GM23338 (cell line): ENCODE measurements around the gene JMJD1C. TPM values are rescaled to one million over a fixed set of nuclear protein-coding genes. Genes with fewer than 3 reads are reported as not detected.

ENCODE experiments used
- ATAC-seq: fragments of 200-7000 bp; cut with Tn5 transposase; 3 replicates; pipeline ENCODE4 v1.9.1; 2020
- DNase-seq: peaks from one replicate; pipeline ENCODE4 v3.0.0-alpha.2; 2015; ENCODE audit warnings: low spot score
- H2AFZ ChIP-seq: fragments of 200-600 bp; sonication (generic); 2 replicates; pipeline ENCODE4 v1.8.0; 2016; ENCODE audit warnings: antibody characterized with exemption, mild to moderate bottlenecking, moderate library complexity
- H3F3A ChIP-seq: fragments of 200-600 bp; sonication (generic); replicated peaks from 2 replicates; pipeline ENCODE4 v1.8.0; 2017; ENCODE audit warnings: antibody characterized with exemption, mixed run types, low read depth
- H3K27ac ChIP-seq: fragments of 200-600 bp; sonication (generic); 2 replicates; pipeline ENCODE4 v1.6.1; 2016; ENCODE audit warnings: low read depth
- H3K27me3 ChIP-seq: fragments of 200-600 bp; sonication (generic); 2 replicates; pipeline ENCODE4 v1.8.0; 2016; ENCODE audit warnings: mild to moderate bottlenecking, mixed run types, moderate library complexity; ENCODE audit not compliant: insufficient read depth
- H3K36me3 ChIP-seq: fragments of 200-600 bp; sonication (generic); 2 replicates; pipeline ENCODE4 v1.8.0; 2016; ENCODE audit warnings: mild to moderate bottlenecking; ENCODE audit not compliant: insufficient read depth
- H3K4me1 ChIP-seq: fragments of 200-600 bp; sonication (generic); 2 replicates; pipeline ENCODE4 v1.8.0; 2016; ENCODE audit warnings: mild to moderate bottlenecking, moderate library complexity; ENCODE audit not compliant: insufficient read depth
- H3K4me2 ChIP-seq: fragments of 200-600 bp; sonication (generic); 2 replicates; pipeline ENCODE4 v1.7.1; 2017; ENCODE audit warnings: mixed run types
- H3K4me3 ChIP-seq: fragments of 200-600 bp; sonication (generic); 2 replicates; pipeline ENCODE4 v1.6.1; 2016; ENCODE audit warnings: mixed run types
- H3K79me2 ChIP-seq: fragments of 200-600 bp; sonication (generic); replicated peaks from 2 replicates; pipeline ENCODE4 v1.8.0; 2017; ENCODE audit warnings: mild to moderate bottlenecking; ENCODE audit not compliant: insufficient read depth
- H3K9me2 ChIP-seq: fragments of 200-600 bp; sonication (generic); 2 replicates; pipeline ENCODE4 v1.8.0; 2017; ENCODE audit not compliant: insufficient read depth
- H4K20me1 ChIP-seq: fragments of 200-600 bp; sonication (generic); replicated peaks from 2 replicates; pipeline ENCODE4 v1.8.0; 2017; ENCODE audit warnings: mild to moderate bottlenecking; ENCODE audit not compliant: insufficient read depth
- H3K27ac Mint-ChIP-seq: 2 replicates; pipeline ENCODE4 v1.8.0; 2020; ENCODE audit warnings: inconsistent platforms, mild to moderate bottlenecking, moderate library complexity, mixed read lengths
- H3K27me3 Mint-ChIP-seq: 3 replicates; pipeline ENCODE4 v1.8.0; 2022; ENCODE audit warnings: low read depth, mild to moderate bottlenecking, moderate library complexity, mixed read lengths, inconsistent platforms; ENCODE audit not compliant: insufficient read depth, poor library complexity
- H3K36me3 Mint-ChIP-seq: 3 replicates; pipeline ENCODE4 v1.8.0; 2021; ENCODE audit warnings: low read depth, mild to moderate bottlenecking, inconsistent platforms, moderate library complexity, mixed read lengths
- H3K4me1 Mint-ChIP-seq: 3 replicates; pipeline ENCODE4 v1.8.0; 2020; ENCODE audit warnings: mild to moderate bottlenecking, inconsistent platforms, mixed read lengths
- H3K4me3 Mint-ChIP-seq: 3 replicates; pipeline ENCODE4 v1.8.0; 2021; ENCODE audit warnings: moderate library complexity, mild to moderate bottlenecking, inconsistent platforms, mixed read lengths
- H3K9me3 Mint-ChIP-seq: 3 replicates; pipeline ENCODE4 v1.8.0; 2020; ENCODE audit warnings: moderate library complexity, mild to moderate bottlenecking, inconsistent platforms, mixed read lengths
- CREB1 ChIP-seq: fragments of 250-450 bp; sonication (Bioruptor Pico); IDR thresholded peaks from 2 replicates; pipeline ENCODE4 v1.5.0; 2020; ENCODE audit warnings: low read depth, mild to moderate bottlenecking, moderate library complexity
- ETS1 ChIP-seq: IDR thresholded peaks from 2 replicates; pipeline ENCODE4 v1.6.1; 2016; ENCODE audit warnings: antibody characterized with exemption
- EZH2phosphoT487 ChIP-seq: fragments of 200-600 bp; sonication (generic); IDR thresholded peaks from one replicate; pipeline ENCODE4 v1.8.1; 2018; ENCODE audit warnings: antibody characterized with exemption; ENCODE audit not compliant: unreplicated experiment
- JUNB ChIP-seq: IDR thresholded peaks from one replicate; pipeline ENCODE4 v1.6.1; 2016; ENCODE audit warnings: antibody characterized with exemption; ENCODE audit not compliant: unreplicated experiment
- NANOG ChIP-seq: IDR thresholded peaks from 2 replicates; pipeline ENCODE4 v1.6.1; 2016; ENCODE audit warnings: antibody characterized with exemption, borderline replicate concordance
- POLR2AphosphoS5 ChIP-seq: IDR thresholded peaks from 2 replicates; pipeline ENCODE4 v1.6.1; 2016; ENCODE audit warnings: antibody characterized with exemption, low read depth
- STAT1 ChIP-seq: IDR thresholded peaks from one replicate; pipeline ENCODE4 v1.6.1; 2016; ENCODE audit warnings: antibody characterized with exemption; ENCODE audit not compliant: unreplicated experiment
- ZNF114 ChIP-seq: fragments of 250-450 bp; sonication (Bioruptor Pico); IDR thresholded peaks from 2 replicates; pipeline ENCODE4 v1.5.0; 2020; ENCODE audit warnings: mild to moderate bottlenecking, moderate library complexity
- ZNF331 ChIP-seq: fragments of 250-450 bp; sonication (Bioruptor Pico); IDR thresholded peaks from 2 replicates; pipeline ENCODE4 v1.5.0; 2020; ENCODE audit warnings: low read depth, mild to moderate bottlenecking, moderate library complexity
- polyA plus RNA-seq: library from polyadenylated mRNA; unstranded; fragments of >200 nt; fragmentation: Nextera tagmentation; extraction: Ambion mirVana; gene quantifications from 2 replicates; pipeline ENCODE4 v1.2.1, GENCODE V29; 2016
- total RNA-seq: library from RNA; depleted of rRNA; stranded (reverse); fragments of >200 nt; shearing (Covaris generic); gene quantifications from 2 replicates; pipeline ENCODE4 v1.2.3, GENCODE V29; 2014
- TF ChIP-seq, protein P1 (sequence below): IDR thresholded peaks from one replicate; pipeline ENCODE4 v1.6.1; 2018; ENCODE audit warnings: antibody characterized with exemption; ENCODE audit not compliant: unreplicated experiment
- TF ChIP-seq, protein P2 (sequence below), 2 experiments: fragments of 200-600 bp in 1 of 2; sonication (generic) in 1 of 2; conservative IDR thresholded peaks; 2 replicates each; pipeline versions ENCODE4 v1.5.1 to v1.6.1; 2016 to 2017; ENCODE audit warnings: antibody characterized with exemption in 2 of 2, low read depth in 2 of 2, mild to moderate bottlenecking in 2 of 2, moderate library complexity in 1 of 2

JMJD1C gene
- total and polyA plus RNA-seq, 2 experiments from 2014 or later, result 333 to 435 TPM

- Mint-ChIP-seq H3K4me3 (no peak overlapping the region), H3K9me3 (no peaks in the 10 kb centered on the region), H3K27me3 (no peaks in the 10 kb centered on the region), H3K36me3 (no peaks in the 10 kb centered on the region), H3K27ac (no peak overlapping the region), H3K4me1 (peaks cover 15% of the 10 kb centered on the region)
- Histone ChIP-seq H3K27me3 (no peaks in the 10 kb centered on the region), H3K4me2 (no peak overlapping the region), H3K36me3 (no peaks in the 10 kb centered on the region), H2AFZ (no peak overlapping the region), H3K4me1 (peaks cover 19% of the 10 kb centered on the region), H3F3A (no peaks in the 10 kb centered on the region), H3K79me2 (peaks cover 92% of the 10 kb centered on the region), H4K20me1 (peaks cover 10% of the 10 kb centered on the region), H3K9me2 (no peaks in the 10 kb centered on the region), H3K4me3 (no peak overlapping the region), H3K27ac (no peak overlapping the region)
- DNase-seq, result no peak
- ATAC-seq, result no peak
- TF ChIP-seq STAT1 (no peak), ZNF114 (CRISPR knock-in tag) (no peak), POLR2AphosphoS5 (no peak), CREB1 (no peak), ETS1 (no peak), ZNF331 (CRISPR knock-in tag) (no peak)
These were observed 44.2 kb downstream of the JMJD1C start for GRCh38 chr10:63421591-63421990.

- DNase-seq (no peak), ATAC-seq (no peak)
- no peaks in the 10 kb centered on the region for H3K27me3 ChIP-seq
- peaks cover 23% of the 10 kb centered on the region for H3K4me1 ChIP-seq
- H2AFZ ChIP-seq, result no peak overlapping the region
- Mint-ChIP-seq H3K36me3 (no peaks in the 10 kb centered on the region), H3K9me3 (no peaks in the 10 kb centered on the region), H3K4me3 (no peak overlapping the region), H3K27me3 (peaks cover 2% of the 10 kb centered on the region), H3K4me1 (peaks cover 16% of the 10 kb centered on the region), H3K27ac (no peak overlapping the region)
- H3K79me2 ChIP-seq, result peaks cover 96% of the 10 kb centered on the region
- H3K36me3 ChIP-seq, result no peaks in the 10 kb centered on the region
- peaks cover 10% of the 10 kb centered on the region for H4K20me1 ChIP-seq
- no peak overlapping the region for H3K4me3 ChIP-seq
- no peak overlapping the region for H3K27ac ChIP-seq
- H3K4me2 ChIP-seq, result no peak overlapping the region
- no peaks in the 10 kb centered on the region for H3K9me2 ChIP-seq
- no peaks in the 10 kb centered on the region for H3F3A ChIP-seq
- TF ChIP-seq CREB1 (no peak), JUNB (no peak), ZNF331 (CRISPR knock-in tag) (no peak), POLR2AphosphoS5 (no peak), EZH2phosphoT487 (no peak), ETS1 (no peak), STAT1 (no peak), ZNF114 (CRISPR knock-in tag) (no peak), NANOG (no peak)
- TF ChIP-seq, protein P1, sequence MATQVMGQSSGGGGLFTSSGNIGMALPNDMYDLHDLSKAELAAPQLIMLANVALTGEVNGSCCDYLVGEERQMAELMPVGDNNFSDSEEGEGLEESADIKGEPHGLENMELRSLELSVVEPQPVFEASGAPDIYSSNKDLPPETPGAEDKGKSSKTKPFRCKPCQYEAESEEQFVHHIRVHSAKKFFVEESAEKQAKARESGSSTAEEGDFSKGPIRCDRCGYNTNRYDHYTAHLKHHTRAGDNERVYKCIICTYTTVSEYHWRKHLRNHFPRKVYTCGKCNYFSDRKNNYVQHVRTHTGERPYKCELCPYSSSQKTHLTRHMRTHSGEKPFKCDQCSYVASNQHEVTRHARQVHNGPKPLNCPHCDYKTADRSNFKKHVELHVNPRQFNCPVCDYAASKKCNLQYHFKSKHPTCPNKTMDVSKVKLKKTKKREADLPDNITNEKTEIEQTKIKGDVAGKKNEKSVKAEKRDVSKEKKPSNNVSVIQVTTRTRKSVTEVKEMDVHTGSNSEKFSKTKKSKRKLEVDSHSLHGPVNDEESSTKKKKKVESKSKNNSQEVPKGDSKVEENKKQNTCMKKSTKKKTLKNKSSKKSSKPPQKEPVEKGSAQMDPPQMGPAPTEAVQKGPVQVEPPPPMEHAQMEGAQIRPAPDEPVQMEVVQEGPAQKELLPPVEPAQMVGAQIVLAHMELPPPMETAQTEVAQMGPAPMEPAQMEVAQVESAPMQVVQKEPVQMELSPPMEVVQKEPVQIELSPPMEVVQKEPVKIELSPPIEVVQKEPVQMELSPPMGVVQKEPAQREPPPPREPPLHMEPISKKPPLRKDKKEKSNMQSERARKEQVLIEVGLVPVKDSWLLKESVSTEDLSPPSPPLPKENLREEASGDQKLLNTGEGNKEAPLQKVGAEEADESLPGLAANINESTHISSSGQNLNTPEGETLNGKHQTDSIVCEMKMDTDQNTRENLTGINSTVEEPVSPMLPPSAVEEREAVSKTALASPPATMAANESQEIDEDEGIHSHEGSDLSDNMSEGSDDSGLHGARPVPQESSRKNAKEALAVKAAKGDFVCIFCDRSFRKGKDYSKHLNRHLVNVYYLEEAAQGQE, result no peak
- TF ChIP-seq, protein P2, sequence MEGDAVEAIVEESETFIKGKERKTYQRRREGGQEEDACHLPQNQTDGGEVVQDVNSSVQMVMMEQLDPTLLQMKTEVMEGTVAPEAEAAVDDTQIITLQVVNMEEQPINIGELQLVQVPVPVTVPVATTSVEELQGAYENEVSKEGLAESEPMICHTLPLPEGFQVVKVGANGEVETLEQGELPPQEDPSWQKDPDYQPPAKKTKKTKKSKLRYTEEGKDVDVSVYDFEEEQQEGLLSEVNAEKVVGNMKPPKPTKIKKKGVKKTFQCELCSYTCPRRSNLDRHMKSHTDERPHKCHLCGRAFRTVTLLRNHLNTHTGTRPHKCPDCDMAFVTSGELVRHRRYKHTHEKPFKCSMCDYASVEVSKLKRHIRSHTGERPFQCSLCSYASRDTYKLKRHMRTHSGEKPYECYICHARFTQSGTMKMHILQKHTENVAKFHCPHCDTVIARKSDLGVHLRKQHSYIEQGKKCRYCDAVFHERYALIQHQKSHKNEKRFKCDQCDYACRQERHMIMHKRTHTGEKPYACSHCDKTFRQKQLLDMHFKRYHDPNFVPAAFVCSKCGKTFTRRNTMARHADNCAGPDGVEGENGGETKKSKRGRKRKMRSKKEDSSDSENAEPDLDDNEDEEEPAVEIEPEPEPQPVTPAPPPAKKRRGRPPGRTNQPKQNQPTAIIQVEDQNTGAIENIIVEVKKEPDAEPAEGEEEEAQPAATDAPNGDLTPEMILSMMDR (conservative IDR thresholded peaks at IDR 0.05; ENCODE audit: low read depth in 2 of 2), result no peak
These were observed 49.4 kb downstream of the JMJD1C start for GRCh38 chr10:63416376-63416775.
